Natural killer cell (primary cell): Measurements from ENCODE around the gene CHRD. TPM values are rescaled to one million over a fixed set of nuclear protein-coding genes. Genes with fewer than 3 reads are reported as not detected.

ENCODE experiments used
- ATAC-seq, 3 donors: fragments of 150-1000 bp in 2 of 3; fragments of 200-7000 bp in 1 of 3; cut with Tn5 transposase; 1 replicate in 1 of 3; 2 replicates in 2 of 3; pipeline ENCODE4 v1.10.0; 2021; ENCODE audit warnings: mild to moderate bottlenecking in 2 of 3, moderate library complexity in 2 of 3
- DNase-seq, 2 donors: peaks; one replicate each; pipeline versions ENCODE4 v3.0.0 to v3.0.0-alpha.2; 2013 to 2021; ENCODE audit warnings: mixed read lengths in 1 of 2
- H3K27ac ChIP-seq: one replicate; pipeline ENCODE4 v1.5.1; 2013; ENCODE audit warnings: mild to moderate bottlenecking, low read length
- H3K27me3 ChIP-seq: one replicate; pipeline ENCODE4 v1.6.1; 2013; ENCODE audit warnings: low read length; ENCODE audit not compliant: control insufficient read depth, insufficient read depth
- H3K36me3 ChIP-seq: one replicate; pipeline ENCODE4 v1.6.1; 2013; ENCODE audit warnings: low read length; ENCODE audit not compliant: control insufficient read depth, insufficient read depth
- H3K4me1 ChIP-seq: one replicate; pipeline ENCODE4 v1.6.1; 2013; ENCODE audit warnings: low read length; ENCODE audit not compliant: control insufficient read depth, insufficient read depth
- H3K4me3 ChIP-seq: one replicate; pipeline ENCODE4 v1.5.1; 2013; ENCODE audit warnings: low read length
- H3K9me3 ChIP-seq: one replicate; pipeline ENCODE4 v1.6.1; 2013; ENCODE audit warnings: low read length; ENCODE audit not compliant: control insufficient read depth, insufficient read depth
- H3K27ac Mint-ChIP-seq, 2 donors: one replicate each; pipeline ENCODE4 v1.8.0; 2022; ENCODE audit warnings: mild to moderate bottlenecking in 2 of 2, mixed read lengths in 2 of 2, moderate library complexity in 1 of 2
- H3K27me3 Mint-ChIP-seq, 2 donors: one replicate each; pipeline ENCODE4 v1.8.0; 2022; ENCODE audit warnings: low read depth in 2 of 2, mixed read lengths in 2 of 2
- H3K36me3 Mint-ChIP-seq: one replicate; pipeline ENCODE4 v1.8.0; 2022; ENCODE audit warnings: mixed read lengths
- H3K4me1 Mint-ChIP-seq, 2 donors: one replicate each; pipeline ENCODE4 v1.8.0; 2022; ENCODE audit warnings: mixed read lengths in 2 of 2
- H3K4me3 Mint-ChIP-seq: one replicate; pipeline ENCODE4 v1.8.0; 2022; ENCODE audit warnings: mild to moderate bottlenecking, moderate library complexity, mixed read lengths
- H3K9me3 Mint-ChIP-seq, 2 donors: one replicate each; pipeline ENCODE4 v1.8.0; 2022; ENCODE audit warnings: mixed read lengths in 2 of 2
- WGBS: methylation state at CpG from one replicate; pipeline ENCODE4 v1.1.7; 2013; ENCODE audit warnings: missing lambda C conversion rate; ENCODE audit not compliant: insufficient coverage; 5-methylcytosine and 5-hydroxymethylcytosine counted together
- intact Hi-C: fragments of 100-400 bp; cut with micrococcal nuclease; formaldehyde crosslinking; loops from one replicate; pipeline ENCODE4 v1.14.2; 2022
- total RNA-seq, 4 donors: library from RNA; stranded (reverse); fragments of 120-200 nt in 1 of 4; gene quantifications; one replicate each; pipeline versions ENCODE4 v1.2.3 to v1.2.4, GENCODE V29; 2013 to 2022
- TF ChIP-seq, protein P1 (sequence below): fragments of 200-600 bp; IDR thresholded peaks from one replicate; pipeline ENCODE4 v1.8.0; 2022; ENCODE audit warnings: antibody characterized with exemption

CHRD gene
- total RNA-seq, 3 donors from 2014 or later (not counting 1 experiment from before 2014, with no cell fraction given) = 0.78 TPM; not detected in 2

DNA sequence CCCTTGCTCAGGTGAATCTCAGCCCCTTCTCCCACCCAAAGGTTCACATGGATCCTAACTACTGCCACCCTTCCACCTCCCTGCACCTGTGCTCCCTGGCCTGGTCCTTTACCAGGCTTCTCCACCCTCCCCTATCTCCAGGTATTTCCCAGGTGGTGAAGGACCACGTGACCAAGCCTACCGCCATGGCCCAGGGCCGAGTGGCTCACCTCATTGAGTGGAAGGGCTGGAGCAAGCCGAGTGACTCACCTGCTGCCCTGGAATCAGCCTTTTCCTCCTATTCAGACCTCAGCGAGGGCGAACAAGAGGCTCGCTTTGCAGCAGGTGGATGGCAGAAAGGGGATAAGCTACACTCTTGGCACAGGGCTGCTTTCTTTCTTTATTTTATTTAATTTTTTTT, 37.9 kb upstream of the CHRD start:
- Histone ChIP-seq H3K36me3 (peaks cover 5% of the 10 kb centered on the region), H3K27ac (no peak overlapping the region), H3K9me3 (no peaks in the 10 kb centered on the region), H3K27me3 (no peaks in the 10 kb centered on the region), H3K4me3 (no peak overlapping the region), H3K4me1 (peaks cover 8% of the 10 kb centered on the region)
- Mint-ChIP-seq H3K27ac (no peak overlapping the region), H3K27me3 (peaks cover 0 to 7% of the 10 kb centered on the region in 2 donors), H3K36me3 (no peaks in the 10 kb centered on the region), H3K4me1 (peaks cover 10 to 23% of the 10 kb centered on the region in 2 donors), H3K4me3 (no peak overlapping the region), H3K9me3 (no peaks in the 10 kb centered on the region)
- DNase-seq (no peak), ATAC-seq (no peak)
- TF ChIP-seq, protein P1, sequence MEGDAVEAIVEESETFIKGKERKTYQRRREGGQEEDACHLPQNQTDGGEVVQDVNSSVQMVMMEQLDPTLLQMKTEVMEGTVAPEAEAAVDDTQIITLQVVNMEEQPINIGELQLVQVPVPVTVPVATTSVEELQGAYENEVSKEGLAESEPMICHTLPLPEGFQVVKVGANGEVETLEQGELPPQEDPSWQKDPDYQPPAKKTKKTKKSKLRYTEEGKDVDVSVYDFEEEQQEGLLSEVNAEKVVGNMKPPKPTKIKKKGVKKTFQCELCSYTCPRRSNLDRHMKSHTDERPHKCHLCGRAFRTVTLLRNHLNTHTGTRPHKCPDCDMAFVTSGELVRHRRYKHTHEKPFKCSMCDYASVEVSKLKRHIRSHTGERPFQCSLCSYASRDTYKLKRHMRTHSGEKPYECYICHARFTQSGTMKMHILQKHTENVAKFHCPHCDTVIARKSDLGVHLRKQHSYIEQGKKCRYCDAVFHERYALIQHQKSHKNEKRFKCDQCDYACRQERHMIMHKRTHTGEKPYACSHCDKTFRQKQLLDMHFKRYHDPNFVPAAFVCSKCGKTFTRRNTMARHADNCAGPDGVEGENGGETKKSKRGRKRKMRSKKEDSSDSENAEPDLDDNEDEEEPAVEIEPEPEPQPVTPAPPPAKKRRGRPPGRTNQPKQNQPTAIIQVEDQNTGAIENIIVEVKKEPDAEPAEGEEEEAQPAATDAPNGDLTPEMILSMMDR = no peak
- WGBS = 95% methylated on average over 7 of the region's 7 CpGs
- intact Hi-C loops = no loop called here

DNA sequence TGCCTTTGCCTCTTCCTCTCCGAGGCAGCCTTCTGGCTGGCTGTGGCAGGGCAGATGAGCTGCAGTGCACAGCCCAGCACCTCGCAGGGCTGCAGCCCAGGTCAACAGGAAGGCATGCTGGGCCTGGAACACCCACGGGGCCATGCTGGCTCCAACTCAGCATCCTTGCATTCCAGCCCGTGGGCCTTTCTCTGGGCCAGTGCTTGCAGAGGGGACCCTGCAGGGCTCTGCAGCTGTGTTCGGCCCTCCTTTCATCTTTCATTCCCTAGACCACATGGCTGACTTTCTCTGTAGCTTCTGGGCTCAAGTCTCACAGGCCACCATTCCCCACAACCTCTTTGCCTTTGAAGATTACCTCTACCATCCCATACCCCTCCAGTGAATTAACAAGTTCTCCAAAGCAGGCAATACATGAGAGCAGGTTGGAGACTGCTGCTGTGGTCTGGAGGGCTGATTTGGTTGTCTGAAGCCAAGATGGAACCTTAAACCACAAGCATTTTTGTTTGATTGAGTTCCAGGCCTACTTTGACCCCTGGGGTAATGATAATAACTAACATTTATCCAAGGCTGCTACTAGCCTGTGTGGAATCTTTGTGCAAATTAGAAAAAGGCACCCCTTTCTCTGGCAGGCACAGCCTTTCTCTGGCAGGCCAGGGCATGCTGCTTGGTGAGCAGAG, 36.5 kb upstream of the CHRD start:
- Histone ChIP-seq H3K4me1 (peaks cover 1% of the 10 kb centered on the region), H3K27ac (no peak overlapping the region), H3K27me3 (no peaks in the 10 kb centered on the region), H3K4me3 (no peak overlapping the region), H3K9me3 (no peaks in the 10 kb centered on the region), H3K36me3 (peaks cover 5% of the 10 kb centered on the region)
- WGBS = 85% methylated on average over 5 of the region's 5 CpGs
- peaks cover 0 to 12% of the 10 kb centered on the region in 2 donors for H3K4me1 Mint-ChIP-seq
- no peaks in the 10 kb centered on the region for H3K9me3 Mint-ChIP-seq
- no peaks in the 10 kb centered on the region for H3K36me3 Mint-ChIP-seq
- H3K27ac Mint-ChIP-seq = no peak overlapping the region
- H3K4me3 Mint-ChIP-seq = no peak overlapping the region
- no peaks in the 10 kb centered on the region for H3K27me3 Mint-ChIP-seq
- TF ChIP-seq, protein P1 = no peak
- ATAC-seq = no peak
- intact Hi-C loops = no loop called here
- no peak for DNase-seq

DNA sequence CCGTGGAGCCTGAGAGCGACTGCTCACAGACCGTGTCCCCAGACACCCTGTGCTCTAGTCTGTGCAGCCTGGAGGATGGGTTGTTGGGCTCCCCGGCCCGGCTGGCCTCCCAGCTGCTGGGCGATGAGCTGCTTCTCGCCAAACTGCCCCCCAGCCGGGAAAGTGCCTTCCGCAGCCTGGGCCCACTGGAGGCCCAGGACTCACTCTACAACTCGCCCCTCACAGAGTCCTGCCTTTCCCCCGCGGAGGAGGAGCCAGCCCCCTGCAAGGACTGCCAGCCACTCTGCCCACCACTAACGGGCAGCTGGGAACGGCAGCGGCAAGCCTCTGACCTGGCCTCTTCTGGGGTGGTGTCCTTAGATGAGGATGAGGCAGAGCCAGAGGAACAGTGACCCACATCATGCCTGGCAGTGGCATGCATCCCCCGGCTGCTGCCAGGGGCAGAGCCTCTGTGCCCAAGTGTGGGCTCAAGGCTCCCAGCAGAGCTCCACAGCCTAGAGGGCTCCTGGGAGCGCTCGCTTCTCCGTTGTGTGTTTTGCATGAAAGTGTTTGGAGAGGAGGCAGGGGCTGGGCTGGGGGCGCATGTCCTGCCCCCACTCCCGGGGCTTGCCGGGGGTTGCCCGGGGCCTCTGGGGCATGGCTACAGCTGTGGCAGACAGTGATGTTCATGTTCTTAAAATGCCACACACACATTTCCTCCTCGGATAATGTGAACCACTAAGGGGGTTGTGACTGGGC, 35.1 kb upstream of the CHRD start:
- WGBS = 95% methylated on average over 23 of the region's 24 CpGs
- H3K27ac Mint-ChIP-seq = no peak overlapping the region
- intact Hi-C loops = no loop called here

More for the DNA sequence above, 35.1 kb upstream of the CHRD start:
- H3K36me3 ChIP-seq = peaks cover 5% of the 10 kb centered on the region
- H3K4me1 Mint-ChIP-seq = peaks cover 0 to 12% of the 10 kb centered on the region in 2 donors
- H3K27ac ChIP-seq = no peak overlapping the region
- H3K36me3 Mint-ChIP-seq = no peaks in the 10 kb centered on the region
- H3K9me3 ChIP-seq = no peaks in the 10 kb centered on the region
- DNase-seq (no peak), ATAC-seq (no peak)
- no peak overlapping the region for H3K4me3 Mint-ChIP-seq
- H3K4me1 ChIP-seq = no peaks in the 10 kb centered on the region
- H3K9me3 Mint-ChIP-seq = no peaks in the 10 kb centered on the region
- TF ChIP-seq, protein P1 = no peak
- no peak overlapping the region for H3K4me3 ChIP-seq
- H3K27me3 Mint-ChIP-seq = no peaks in the 10 kb centered on the region
- H3K27me3 ChIP-seq = no peaks in the 10 kb centered on the region
